GM19035 (cell line): ENCODE data around the gene RIMS3.
A peak's percentile ranks its signal among the peaks of the same experiment; 100 is the strongest.
"Not testable (repeated sequence)": the region's sequence is repeated elsewhere in the genome, so short reads cannot be mapped to it uniquely, and the experiment has no call there.

Source experiments
- ATAC-seq: cut with Tn5 transposase; IDR thresholded peaks from one replicate; pipeline ENCODE4 v1.9.1; 2021; ENCODE audit not compliant: unreplicated experiment

The RIMS3 gene

DNA sequence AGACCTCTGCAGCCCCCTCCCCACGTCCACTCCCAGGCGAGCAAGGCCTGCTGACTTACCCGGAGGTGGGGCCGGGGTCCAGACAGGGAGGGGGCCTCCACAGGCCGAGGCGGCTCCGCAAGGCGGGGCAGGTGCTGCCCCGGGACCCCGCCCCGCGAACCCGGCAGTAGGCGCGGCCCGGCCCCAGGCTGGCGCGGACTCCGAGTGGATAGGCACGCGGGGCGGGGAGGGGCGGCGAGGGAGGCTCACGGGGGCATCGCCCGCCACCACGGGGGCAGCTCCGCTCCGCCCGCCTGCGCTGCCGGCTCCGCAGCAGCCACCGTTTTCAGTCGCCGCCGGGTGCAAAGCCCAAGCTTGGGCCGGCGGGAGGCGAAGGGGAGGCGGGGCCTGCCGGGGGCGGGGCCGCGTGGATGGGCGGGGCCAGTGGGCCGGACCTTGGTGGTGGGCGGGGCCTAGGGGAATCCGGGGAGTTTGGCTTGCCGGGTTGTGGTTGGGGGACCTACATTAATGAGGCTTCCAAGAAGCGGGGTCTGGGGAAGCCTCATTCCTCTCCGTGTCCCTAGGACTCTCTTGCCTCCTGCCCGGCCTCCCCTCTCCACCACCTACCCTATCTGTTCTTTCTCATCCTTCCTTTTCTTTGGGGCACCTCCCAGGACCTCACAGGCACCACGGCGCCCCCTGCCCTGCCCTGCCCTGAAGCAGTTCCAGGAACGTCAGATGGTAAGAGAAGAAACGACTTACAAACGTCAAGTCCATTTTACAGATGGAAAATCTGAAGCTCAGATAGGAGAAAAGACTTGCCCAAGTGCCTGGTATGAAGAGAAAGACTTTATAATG is at the start of gene RIMS3:
TSS of gene RIMS3 (minus strand) at position 348 of the 837 bp plus-strand sequence. CDS start 23,757 bp downstream, outside the sequence.
- peak; percentile 71 for ATAC-seq

DNA sequence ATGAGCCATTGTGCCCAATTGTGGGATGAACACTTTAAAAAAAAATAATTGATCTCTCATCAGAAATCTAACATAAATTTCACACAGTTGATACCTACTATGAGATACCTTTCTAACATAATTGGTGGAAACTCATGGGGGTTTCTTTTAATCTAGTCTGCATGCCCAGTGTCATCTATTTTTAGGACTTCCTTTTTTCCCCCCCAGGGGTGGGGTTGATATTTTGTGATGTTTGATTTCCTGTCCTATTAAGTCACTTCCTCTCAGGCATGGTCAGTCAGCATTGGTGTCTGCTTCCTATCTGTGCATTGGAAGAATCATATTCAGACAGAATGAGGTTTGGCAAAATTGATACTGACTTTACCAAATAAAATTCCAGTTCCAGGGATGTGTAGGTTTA is 47.5 kb upstream of the RIMS3 start:
- no peak for ATAC-seq

DNA sequence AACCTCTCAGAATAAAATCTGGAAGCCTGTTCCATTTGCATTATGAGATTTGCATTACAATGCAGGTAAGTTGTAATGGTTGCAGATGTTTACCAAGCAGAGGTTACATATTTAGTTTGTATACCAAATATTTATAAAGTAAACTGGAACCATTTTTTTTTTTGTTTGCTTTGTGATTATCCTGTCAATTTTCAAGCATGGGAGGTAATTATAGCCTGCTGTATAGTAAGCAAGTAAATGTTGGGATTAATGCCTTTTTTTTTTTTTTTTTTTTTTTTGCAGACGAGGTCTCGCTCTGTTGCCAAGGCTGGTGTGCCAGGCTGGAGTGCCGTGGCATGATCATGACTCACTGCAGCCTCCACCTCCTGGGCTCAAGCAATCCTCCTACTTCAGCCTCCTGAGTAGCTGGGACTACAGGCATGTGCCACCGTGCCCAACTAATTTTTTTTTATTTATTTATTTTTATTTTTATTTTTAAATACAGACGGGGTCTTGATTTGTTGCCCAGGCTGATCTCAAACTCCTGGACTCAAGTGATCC is 47.0 kb upstream of the RIMS3 start:
- no peak for ATAC-seq

DNA sequence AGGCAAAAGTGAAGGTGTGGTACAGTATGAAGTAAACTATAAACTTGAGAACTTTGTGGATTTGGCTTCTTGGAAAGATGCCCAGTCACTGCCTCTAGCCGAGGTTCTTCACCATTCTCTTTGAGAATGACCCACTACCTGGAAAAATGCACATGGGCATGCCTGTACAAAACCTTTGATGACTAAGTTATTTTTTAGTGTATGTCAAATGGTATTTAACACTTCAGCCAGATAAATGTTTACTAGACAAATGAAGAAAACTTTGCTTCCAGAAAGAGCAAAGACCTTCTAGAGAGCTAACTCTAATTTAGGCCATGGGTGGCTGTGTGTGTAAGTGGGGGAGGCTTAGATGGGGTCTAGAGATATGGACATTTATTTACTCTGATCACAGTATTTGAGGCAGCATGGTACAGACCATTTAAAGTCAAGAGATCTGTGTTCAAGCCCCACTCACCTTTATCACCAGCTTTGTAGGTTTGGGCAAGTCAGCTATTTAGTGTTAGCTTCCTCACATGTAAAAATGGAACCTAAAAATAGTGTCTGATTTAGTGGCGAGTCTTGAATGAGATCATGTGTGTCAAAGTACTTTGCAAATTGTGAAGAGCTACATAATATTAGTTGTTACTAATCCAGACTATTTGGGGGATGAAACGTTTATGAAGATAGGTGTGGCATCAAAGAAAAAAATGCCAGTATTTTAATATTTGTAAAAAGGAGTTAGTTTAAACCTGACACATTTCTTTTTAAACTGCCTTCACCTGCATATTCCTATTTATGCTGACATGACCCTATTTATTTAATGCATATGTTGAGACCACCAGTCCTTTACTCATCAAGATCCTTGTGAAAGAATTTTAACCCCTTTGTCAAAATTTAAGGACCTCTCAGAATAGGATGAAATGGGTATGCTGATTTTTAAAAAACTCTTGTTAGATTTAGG is 46.3 kb upstream of the RIMS3 start:
- ATAC-seq, result no peak

GRCh38 chr1:40710581-40711315 is 45.3 kb upstream of the RIMS3 start:
- ATAC-seq, result no peak

- no peak for ATAC-seq
Observed at GRCh38 chr1:40709802-40710278, 44.4 kb upstream of the RIMS3 start.

DNA sequence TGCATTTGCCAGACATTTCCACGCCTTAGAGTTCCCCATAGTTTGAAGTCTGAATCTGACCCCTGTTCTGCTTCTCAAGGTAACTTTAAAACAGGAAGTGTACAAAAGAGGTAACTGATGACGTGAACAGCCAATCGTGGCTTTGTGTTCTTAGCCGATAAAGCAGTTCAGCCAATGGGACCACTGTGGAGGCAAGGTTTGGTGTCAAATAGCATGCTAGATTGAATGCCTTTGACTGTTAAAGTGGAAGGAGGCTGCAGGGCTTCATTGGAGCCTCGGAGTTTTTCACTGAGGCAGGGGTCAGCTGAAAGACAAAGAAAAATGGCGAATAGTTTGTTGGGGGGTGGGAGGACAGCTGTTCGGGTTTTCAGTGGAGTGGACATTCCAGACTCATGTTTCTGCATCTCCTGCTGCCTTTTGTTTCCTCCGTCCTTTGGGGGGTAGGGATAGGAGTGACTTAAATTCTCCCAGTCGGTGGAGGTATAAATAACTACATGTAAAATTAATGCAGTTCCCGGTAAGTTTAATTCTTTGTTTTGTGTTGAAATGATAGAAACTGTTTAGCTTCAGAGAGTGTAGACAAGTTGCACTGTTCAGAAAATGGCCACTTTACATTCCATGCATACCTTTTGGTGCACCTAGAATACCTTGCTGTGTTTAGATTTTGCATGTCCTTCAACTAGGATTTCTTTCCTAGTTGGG is 43.8 kb upstream of the RIMS3 start:
- ATAC-seq, result peak; percentile 85

DNA sequence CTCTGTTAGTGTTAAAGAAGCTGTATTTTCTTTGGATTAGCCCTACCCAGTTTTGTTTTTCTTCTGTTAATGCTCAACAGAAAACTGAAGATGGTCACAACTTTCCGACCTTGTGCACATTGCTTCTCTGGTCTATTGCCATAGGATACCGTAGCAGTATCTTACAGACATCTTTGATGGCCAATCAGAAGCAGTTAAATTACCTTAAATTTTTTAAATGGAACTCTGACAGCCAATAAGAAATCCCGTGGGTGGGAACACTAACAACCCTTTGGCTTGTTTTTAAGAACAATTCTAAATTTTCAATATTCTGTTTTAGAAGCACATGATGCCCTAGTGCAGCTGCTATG is 43.2 kb upstream of the RIMS3 start:
- peak; percentile 71 for ATAC-seq

GRCh38 chr1:40706626-40707025 is 41.1 kb upstream of the RIMS3 start:
- no peak for ATAC-seq

GRCh38 chr1:40704817-40705733 is 39.6 kb upstream of the RIMS3 start:
- no peak for ATAC-seq

DNA sequence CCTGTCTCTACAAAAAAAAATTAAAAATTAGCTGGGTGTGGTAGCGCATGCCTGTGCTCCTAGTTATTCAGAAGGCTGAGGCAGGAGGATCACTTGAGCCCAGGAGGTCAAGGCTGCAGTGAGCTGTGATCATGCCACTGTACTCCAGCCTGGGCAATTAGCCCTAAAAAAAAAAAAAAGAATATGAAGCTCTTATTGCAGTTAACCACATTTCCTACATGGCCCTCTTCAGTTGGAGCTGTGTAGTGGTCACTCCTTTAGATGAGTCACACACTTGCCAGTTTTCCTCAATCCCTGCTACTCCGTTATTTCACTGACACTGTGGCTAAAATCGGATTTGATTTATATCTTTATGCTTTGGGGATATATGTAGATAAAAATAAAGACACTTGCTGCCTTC is 37.8 kb upstream of the RIMS3 start:
- ATAC-seq, result no peak

- ATAC-seq, result not testable (repeated sequence)
Observed at GRCh38 chr1:40702810-40703209, 37.3 kb upstream of the RIMS3 start.

- ATAC-seq, result no peak
Observed at GRCh38 chr1:40701684-40702083, 36.2 kb upstream of the RIMS3 start.

- peak; percentile 77 for ATAC-seq
Observed at GRCh38 chr1:40699787-40700186, 34.3 kb upstream of the RIMS3 start.

- ATAC-seq, result no peak
Observed at GRCh38 chr1:40697436-40697835, 32.0 kb upstream of the RIMS3 start.

- no peak for ATAC-seq
Observed at GRCh38 chr1:40696294-40696693, 30.8 kb upstream of the RIMS3 start.

DNA sequence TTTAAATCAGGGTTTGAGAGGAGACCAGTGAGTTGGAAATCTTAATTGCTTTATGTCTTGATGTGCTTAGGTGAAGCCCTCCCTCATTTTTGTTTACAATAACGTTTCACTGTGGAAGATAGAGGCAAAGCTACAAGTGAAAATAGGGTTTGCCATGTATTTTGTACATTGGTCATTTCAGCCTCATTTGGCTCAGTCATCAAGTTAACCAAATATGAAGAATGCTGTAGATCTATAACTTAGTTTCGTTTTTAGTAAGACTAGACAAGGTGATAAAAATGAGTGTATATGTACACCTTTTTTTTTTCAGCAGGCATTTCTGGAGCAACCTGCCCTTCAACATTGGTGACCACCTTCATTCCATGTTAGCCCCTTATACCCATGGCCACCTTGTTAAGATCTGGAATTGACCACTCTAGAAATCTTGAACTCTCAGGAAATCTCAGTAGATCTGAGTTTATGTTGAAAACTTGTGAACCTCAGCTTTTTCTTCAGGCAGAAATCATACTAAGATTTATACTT is 28.9 kb upstream of the RIMS3 start:
- ATAC-seq, result no peak

DNA sequence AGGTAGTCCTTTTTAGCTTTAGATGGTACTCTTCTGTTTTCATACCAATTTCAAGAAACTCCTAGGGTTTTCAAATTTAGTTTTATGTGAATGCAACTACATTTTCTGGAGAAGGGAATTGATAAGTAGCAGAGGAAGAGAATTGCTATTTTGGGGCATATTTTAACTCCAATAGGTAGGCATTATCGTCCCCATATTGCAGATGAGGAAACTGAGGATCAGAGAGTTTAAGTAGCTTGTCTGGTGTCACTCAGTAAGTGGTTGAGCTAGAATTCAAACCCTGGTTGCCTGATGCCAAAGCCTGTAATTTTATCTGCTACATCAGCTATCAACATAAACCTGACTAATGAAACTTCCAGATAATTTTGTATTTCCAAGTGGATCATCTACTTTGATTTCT is 27.9 kb upstream of the RIMS3 start:
- ATAC-seq, result no peak

DNA sequence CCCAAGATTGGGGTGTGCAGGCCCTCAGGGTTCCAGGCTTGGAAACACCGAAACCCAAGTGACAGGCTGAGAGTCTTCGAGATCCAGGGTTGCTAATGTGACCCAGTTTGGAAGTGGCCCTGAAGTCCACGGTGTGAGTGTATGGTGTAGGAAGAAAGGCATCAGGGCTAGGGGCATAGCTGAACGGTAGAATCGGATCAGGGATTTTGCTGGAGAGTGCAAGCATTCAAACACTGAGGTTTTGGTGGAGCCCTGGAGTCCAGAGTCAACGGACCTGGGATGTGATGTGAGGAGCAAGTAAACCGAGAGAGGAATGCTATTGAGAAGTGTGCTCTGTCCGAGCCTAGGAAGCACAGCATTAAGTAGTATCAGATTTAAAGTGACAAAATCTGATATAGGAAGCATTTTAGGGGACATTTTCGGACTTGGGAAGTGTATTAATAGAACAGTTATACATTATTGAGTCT is 27.0 kb upstream of the RIMS3 start:
- no peak for ATAC-seq
